Loucy (cell line): ENCODE results near the gene MCC.
A peak's percentile ranks its signal among the peaks of the same experiment; 100 is the strongest.

ENCODE experiments used
- H2AFZ ChIP-seq: fragments of 200-600 bp; sonication (generic); 2 replicates; pipeline ENCODE4 v1.6.0; 2016; ENCODE audit warnings: antibody characterized with exemption, mild to moderate bottlenecking, low read length, moderate library complexity
- H3F3A ChIP-seq: fragments of 200-600 bp; 2 replicates; pipeline ENCODE4 v1.6.0; 2016; ENCODE audit warnings: antibody characterized with exemption, low read depth, mild to moderate bottlenecking
- H3K27me3 ChIP-seq: fragments of 200-600 bp; sonication (generic); 2 replicates; pipeline ENCODE4 v1.6.1; 2014; ENCODE audit warnings: low read length, mild to moderate bottlenecking; ENCODE audit not compliant: insufficient read depth, poor library complexity, severe bottlenecking
- H3K36me3 ChIP-seq: fragments of 200-600 bp; sonication (generic); 2 replicates; pipeline ENCODE4 v1.6.1; 2016; ENCODE audit warnings: low read length; ENCODE audit not compliant: insufficient read depth
- H3K4me1 ChIP-seq: fragments of 200-600 bp; sonication (generic); 2 replicates; pipeline ENCODE4 v1.5.1; 2014; ENCODE audit warnings: low read length, mild to moderate bottlenecking; ENCODE audit not compliant: insufficient read depth, poor library complexity, severe bottlenecking
- H3K4me2 ChIP-seq: fragments of 200-600 bp; sonication (generic); 2 replicates; pipeline ENCODE4 v1.6.0; 2014; ENCODE audit warnings: antibody characterized with exemption, low read length, low read depth, mild to moderate bottlenecking; ENCODE audit not compliant: poor library complexity, severe bottlenecking
- H3K4me3 ChIP-seq: fragments of 200-600 bp; sonication (generic); 2 replicates; pipeline ENCODE4 v1.5.1; 2014; ENCODE audit warnings: low read length, mild to moderate bottlenecking, mixed read lengths; ENCODE audit not compliant: poor library complexity, severe bottlenecking
- H3K79me2 ChIP-seq: fragments of 200-600 bp; sonication (generic); 2 replicates; pipeline ENCODE4 v1.6.1; 2014; ENCODE audit warnings: low read length; ENCODE audit not compliant: insufficient read depth
- H3K9ac ChIP-seq: fragments of 200-600 bp; sonication (generic); 2 replicates; pipeline ENCODE4 v1.6.0; 2014; ENCODE audit warnings: mild to moderate bottlenecking, low read depth, low read length, moderate library complexity; ENCODE audit not compliant: poor library complexity, severe bottlenecking
- H3K9me2 ChIP-seq: fragments of 200-600 bp; sonication (generic); replicated peaks from 2 replicates; pipeline ENCODE4 v1.6.1; 2016; ENCODE audit warnings: low read depth, low read length, mixed read lengths
- H3K9me3 ChIP-seq: fragments of 200-600 bp; sonication (generic); 2 replicates; pipeline ENCODE4 v1.6.1; 2014; ENCODE audit warnings: mild to moderate bottlenecking, antibody characterized with exemption, low read length, low read depth; ENCODE audit not compliant: insufficient read depth
- H4K20me1 ChIP-seq: fragments of 200-600 bp; sonication (generic); 2 replicates; pipeline ENCODE4 v1.6.0; 2014; ENCODE audit warnings: antibody characterized with exemption, low read length, mild to moderate bottlenecking; ENCODE audit not compliant: insufficient read depth, poor library complexity, severe bottlenecking
- EZH2phosphoT487 ChIP-seq: fragments of 200-600 bp; IDR thresholded peaks from 2 replicates; pipeline ENCODE4 v1.6.1; 2018; ENCODE audit warnings: antibody characterized with exemption, mild to moderate bottlenecking, moderate library complexity, borderline replicate concordance
- TF ChIP-seq, protein P1 (sequence below): fragments of 200-600 bp; sonication (generic); conservative IDR thresholded peaks from 2 replicates; pipeline ENCODE4 v1.5.1; 2014; ENCODE audit warnings: mild to moderate bottlenecking, antibody characterized with exemption, low read length

Gene MCC

DNA sequence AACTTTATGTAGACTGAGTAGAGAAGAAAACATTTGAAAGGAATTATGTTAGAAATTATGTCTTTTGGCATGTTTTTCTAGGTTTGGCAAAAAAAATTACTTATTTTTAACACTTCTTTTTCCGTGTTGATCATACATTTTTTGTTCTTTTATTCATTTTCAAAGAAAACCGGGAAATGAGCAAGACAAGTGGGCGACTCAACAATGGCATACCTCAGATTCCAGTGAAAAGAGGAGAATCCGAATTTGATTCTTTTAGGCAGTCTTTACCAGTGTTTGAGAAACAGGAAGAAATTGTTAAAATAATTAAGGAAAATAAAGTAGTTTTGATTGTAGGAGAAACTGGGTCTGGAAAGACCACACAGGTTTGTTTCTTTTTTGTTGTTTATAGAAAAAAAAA lies 38.2 kb upstream of the MCC start:
- no peaks in the 10 kb centered on the region for H3K27me3 ChIP-seq
- peaks cover 36% of the 10 kb centered on the region for H3K4me1 ChIP-seq
- H3K9ac ChIP-seq: no peak overlapping the region
- no peaks in the 10 kb centered on the region for H3K9me2 ChIP-seq
- no peaks in the 10 kb centered on the region for H3F3A ChIP-seq
- H4K20me1 ChIP-seq: no peaks in the 10 kb centered on the region
- TF ChIP-seq, protein P1, sequence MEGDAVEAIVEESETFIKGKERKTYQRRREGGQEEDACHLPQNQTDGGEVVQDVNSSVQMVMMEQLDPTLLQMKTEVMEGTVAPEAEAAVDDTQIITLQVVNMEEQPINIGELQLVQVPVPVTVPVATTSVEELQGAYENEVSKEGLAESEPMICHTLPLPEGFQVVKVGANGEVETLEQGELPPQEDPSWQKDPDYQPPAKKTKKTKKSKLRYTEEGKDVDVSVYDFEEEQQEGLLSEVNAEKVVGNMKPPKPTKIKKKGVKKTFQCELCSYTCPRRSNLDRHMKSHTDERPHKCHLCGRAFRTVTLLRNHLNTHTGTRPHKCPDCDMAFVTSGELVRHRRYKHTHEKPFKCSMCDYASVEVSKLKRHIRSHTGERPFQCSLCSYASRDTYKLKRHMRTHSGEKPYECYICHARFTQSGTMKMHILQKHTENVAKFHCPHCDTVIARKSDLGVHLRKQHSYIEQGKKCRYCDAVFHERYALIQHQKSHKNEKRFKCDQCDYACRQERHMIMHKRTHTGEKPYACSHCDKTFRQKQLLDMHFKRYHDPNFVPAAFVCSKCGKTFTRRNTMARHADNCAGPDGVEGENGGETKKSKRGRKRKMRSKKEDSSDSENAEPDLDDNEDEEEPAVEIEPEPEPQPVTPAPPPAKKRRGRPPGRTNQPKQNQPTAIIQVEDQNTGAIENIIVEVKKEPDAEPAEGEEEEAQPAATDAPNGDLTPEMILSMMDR: no peak
- no peak for TF ChIP-seq EZH2phosphoT487
- peak overlapping the region; percentile 88 for H3K4me2 ChIP-seq
- 0 out of 2 replicates have a peak, but pooled peaks cover 4% of the 10 kb centered on the region for H3K9me3 ChIP-seq
- peaks cover 7% of the 10 kb centered on the region; the same call in 1 of the 2 replicates for H3K36me3 ChIP-seq
- peaks cover 37% of the 10 kb centered on the region for H3K79me2 ChIP-seq
- no peak overlapping the region for H3K4me3 ChIP-seq
- H2AFZ ChIP-seq: no peak overlapping the region

DNA sequence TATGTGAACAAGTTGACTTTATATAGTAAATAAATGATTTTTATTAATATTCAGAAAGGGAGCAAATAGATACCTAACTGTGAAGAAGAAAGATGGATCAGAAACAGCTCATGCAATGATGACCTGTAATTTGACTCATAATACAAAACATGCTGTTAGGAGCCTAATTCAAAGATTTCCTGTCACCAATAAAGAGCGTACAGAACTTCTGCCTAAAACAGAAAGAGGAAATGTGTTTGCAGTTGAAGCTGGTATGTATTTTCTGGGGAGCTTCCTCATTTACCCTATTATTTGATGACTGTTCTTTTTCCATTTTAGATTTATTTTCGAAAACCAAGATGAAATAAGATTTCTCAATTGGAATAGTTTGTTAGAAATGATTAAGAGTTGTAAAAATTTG lies 36.7 kb upstream of the MCC start:
- H3K4me2 ChIP-seq: peak overlapping the region; percentile 88
- H3K9me2 ChIP-seq: no peaks in the 10 kb centered on the region
- no peaks in the 10 kb centered on the region for H4K20me1 ChIP-seq
- H2AFZ ChIP-seq: no peak overlapping the region; the same call in 1 of the 2 replicates
- H3K27me3 ChIP-seq: no peaks in the 10 kb centered on the region
- H3K4me3 ChIP-seq: peak overlapping the region; percentile 67
- peaks cover 42% of the 10 kb centered on the region for H3K4me1 ChIP-seq
- H3K9me3 ChIP-seq: no peaks in the 10 kb centered on the region
- TF ChIP-seq EZH2phosphoT487: no peak
- TF ChIP-seq, protein P1: no peak
- peak overlapping the region; percentile 71 for H3K9ac ChIP-seq
- H3F3A ChIP-seq: no peaks in the 10 kb centered on the region
- H3K79me2 ChIP-seq: peaks cover 45% of the 10 kb centered on the region
- H3K36me3 ChIP-seq: no peaks in the 10 kb centered on the region

DNA sequence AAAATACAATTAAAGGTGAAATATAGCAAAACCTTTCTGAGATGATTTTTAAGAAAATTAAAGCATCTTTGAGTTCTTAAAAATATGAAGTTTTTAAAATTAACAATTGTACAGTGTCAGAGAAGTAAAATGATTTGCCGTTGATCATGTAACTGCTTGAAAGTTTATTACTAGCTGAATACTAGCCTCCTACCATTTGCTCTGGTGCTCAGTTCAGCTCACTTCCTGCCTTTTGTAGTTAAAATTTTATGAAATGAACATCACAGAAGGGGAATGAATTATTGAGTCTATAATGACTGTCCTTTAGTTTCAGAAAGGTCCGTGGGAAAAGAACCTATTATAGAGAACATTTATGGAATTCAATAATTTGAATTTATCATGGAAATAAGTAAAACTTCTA lies 34.9 kb upstream of the MCC start:
- Histone ChIP-seq H2AFZ (peak overlapping the region; percentile 30; the same call in 1 of the 2 replicates), H3K9me2 (no peaks in the 10 kb centered on the region), H3K9ac (peak overlapping the region; percentile 71), H3K9me3 (no peaks in the 10 kb centered on the region), H3K4me1 (peaks cover 43% of the 10 kb centered on the region), H3K4me3 (peak overlapping the region; percentile 69), H3K27me3 (no peaks in the 10 kb centered on the region), H3K79me2 (peaks cover 49% of the 10 kb centered on the region), H4K20me1 (no peaks in the 10 kb centered on the region), H3K36me3 (no peaks in the 10 kb centered on the region), H3F3A (no peaks in the 10 kb centered on the region), H3K4me2 (peak overlapping the region; percentile 88)
- TF ChIP-seq EZH2phosphoT487: no peak
- TF ChIP-seq, protein P1: no peak
